ENCODE results near the gene CTNS.

Gene CTNS

GRCh38 chr17:3708366-3708765 is 71.8 kb downstream of the CTNS start:
- no peak for DNase-seq (ENCODE audit: low read depth)
- TF ChIP-seq CTCF (IDR thresholded peaks at IDR 0.05; ENCODE audit: low read length, missing control alignments), result no peak
- H3K4me3 ChIP-seq (replicated peaks; ENCODE audit: low read depth, low read length), result no peak overlapping the region

- DNase-seq (ENCODE audit: low read depth), result peak; percentile 69
- H3K4me3 ChIP-seq (replicated peaks; ENCODE audit: low read depth, low read length), result no peak overlapping the region
- TF ChIP-seq CTCF (IDR thresholded peaks at IDR 0.05; ENCODE audit: low read length, missing control alignments), result no peak
These were observed 74.4 kb downstream of the CTNS start for GRCh38 chr17:3710951-3711383.
